HEK293T (cell line): ENCODE data around the gene PAM16.
A peak's percentile ranks its signal among the peaks of the same experiment; 100 is the strongest.
"Not testable (repeated sequence)": the region's sequence is repeated elsewhere in the genome, so short reads cannot be mapped to it uniquely, and the experiment has no call there.

Experiments
- CTCF ChIA-PET: fragments of 350-600 bp; formaldehyde crosslinking; extraction: SDS; loops from one replicate; lab custom pipeline; 2021; ENCODE audit warnings: antibody characterized with exemption, inconsistent platforms; lab: Yijun Ruan, JAX
- POLR2A ChIA-PET: fragments of 350-600 bp; formaldehyde crosslinking; extraction: SDS; loops from one replicate; lab custom pipeline; 2020; ENCODE audit warnings: antibody characterized with exemption, inconsistent platforms; lab: Yijun Ruan, JAX
- DNase-seq: peaks from one replicate; pipeline ENCODE4 v3.0.0; 2012; ENCODE audit warnings: mixed read lengths; ENCODE audit errors: extremely low spot score
- ARNT ChIP-seq: fragments of 450-650 bp; IDR thresholded peaks from 2 replicates; pipeline ENCODE4 v1.6.1; 2017; ENCODE audit warnings: mild to moderate bottlenecking
- BHLHE40 ChIP-seq: fragments of 450-650 bp; IDR thresholded peaks from 2 replicates; pipeline ENCODE4 v1.6.1; 2016; ENCODE audit warnings: mild to moderate bottlenecking, moderate library complexity, borderline replicate concordance
- CTBP1 ChIP-seq: fragments of 450-650 bp; IDR thresholded peaks from 2 replicates; pipeline ENCODE4 v1.6.1; 2016; ENCODE audit warnings: borderline replicate concordance
- ELF4 ChIP-seq: fragments of 450-650 bp; IDR thresholded peaks from 2 replicates; pipeline ENCODE4 v1.6.1; 2017; ENCODE audit warnings: antibody characterized with exemption
- FOXA1 ChIP-seq: fragments of 450-650 bp; IDR thresholded peaks from 2 replicates; pipeline ENCODE4 v1.6.1; 2016; ENCODE audit warnings: mild to moderate bottlenecking
- FOXK2 ChIP-seq: fragments of 450-650 bp; IDR thresholded peaks from 2 replicates; pipeline ENCODE4 v1.6.1; 2016; ENCODE audit warnings: mild to moderate bottlenecking
- FOXM1 ChIP-seq: fragments of 450-650 bp; IDR thresholded peaks from 2 replicates; pipeline ENCODE4 v1.6.1; 2017; ENCODE audit warnings: mild to moderate bottlenecking, borderline replicate concordance
- HDGF ChIP-seq: fragments of 450-650 bp; IDR thresholded peaks from 2 replicates; pipeline ENCODE4 v1.6.1; 2017; ENCODE audit warnings: antibody characterized with exemption, borderline replicate concordance
- L3MBTL2 ChIP-seq: fragments of 450-650 bp; conservative IDR thresholded peaks from 2 replicates; pipeline ENCODE4 v1.6.1; 2016; ENCODE audit warnings: mild to moderate bottlenecking
- LEF1 ChIP-seq: fragments of 450-650 bp; IDR thresholded peaks from 2 replicates; pipeline ENCODE4 v1.6.1; 2017; ENCODE audit warnings: mild to moderate bottlenecking, borderline replicate concordance
- NFRKB ChIP-seq: fragments of 450-650 bp; IDR thresholded peaks from 2 replicates; pipeline ENCODE4 v1.6.1; 2016; ENCODE audit warnings: mild to moderate bottlenecking, moderate library complexity
- PKNOX1 ChIP-seq: fragments of 450-650 bp; IDR thresholded peaks from 2 replicates; pipeline ENCODE4 v1.6.1; 2016
- SP1 ChIP-seq: fragments of 450-650 bp; IDR thresholded peaks from 2 replicates; pipeline ENCODE4 v1.6.1; 2017
- SUZ12 ChIP-seq: fragments of 450-650 bp; IDR thresholded peaks from 2 replicates; pipeline ENCODE4 v1.6.1; 2016; ENCODE audit warnings: mild to moderate bottlenecking
- TARDBP ChIP-seq: fragments of 450-650 bp; IDR thresholded peaks from 2 replicates; pipeline ENCODE4 v1.6.1; 2016
- ZNF384 ChIP-seq: fragments of 450-650 bp; IDR thresholded peaks from 2 replicates; pipeline ENCODE4 v1.6.1; 2016

The PAM16 gene

DNA sequence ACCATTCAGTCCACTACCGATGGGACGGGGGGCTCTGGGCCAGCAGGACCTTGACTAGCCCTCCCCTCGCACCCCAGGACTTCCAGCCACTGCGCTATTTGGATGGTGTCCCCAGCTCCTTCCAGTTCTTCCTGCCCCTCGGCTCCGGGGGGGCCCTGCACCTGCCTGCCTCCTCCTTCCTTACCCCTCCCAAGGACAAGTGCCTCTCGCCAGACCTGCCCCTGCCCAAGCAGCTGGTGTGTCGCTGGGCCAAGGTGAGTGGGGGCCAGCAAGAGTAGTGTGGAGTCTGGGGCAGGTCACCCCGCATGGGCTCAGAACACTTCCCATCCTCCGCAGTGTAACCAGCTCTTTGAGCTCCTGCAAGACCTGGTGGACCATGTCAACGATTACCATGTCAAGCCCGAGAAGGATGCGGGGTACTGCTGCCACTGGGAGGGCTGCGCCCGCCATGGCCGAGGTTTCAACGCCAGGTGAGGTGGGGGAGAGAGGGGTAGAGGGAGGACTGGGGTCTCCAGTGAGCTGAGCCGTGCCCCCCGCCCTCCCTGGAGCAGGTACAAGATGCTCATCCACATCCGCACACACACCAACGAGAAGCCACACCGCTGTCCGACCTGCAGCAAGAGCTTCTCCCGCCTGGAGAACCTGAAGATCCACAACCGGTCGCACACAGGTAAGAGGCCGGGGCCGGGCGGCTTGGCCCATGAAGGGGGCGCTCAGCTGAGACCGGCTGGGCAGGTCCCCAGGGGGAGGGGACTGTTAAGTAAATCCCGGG, 16.2 kb downstream of the PAM16 start:
- no peak for DNase-seq
- ChIA-PET POLR2A (no interaction called here), CTCF (interaction anchor here (1.2 to 2.0 kb wide), 2 partner anchors 68 to 81 kb away, joined by 4 read pairs; no protein-coding TSS in a partner anchor)
- TF ChIP-seq ARNT (no peak), TARDBP (no peak), LEF1 (no peak), NFRKB (no peak), CTBP1 (no peak)

- DNase-seq, CTCF ChIA-PET, POLR2A ChIA-PET: not testable (repeated sequence)
Observed at GRCh38 chr16:4333714-4334113, 17.4 kb downstream of the PAM16 start.

DNA sequence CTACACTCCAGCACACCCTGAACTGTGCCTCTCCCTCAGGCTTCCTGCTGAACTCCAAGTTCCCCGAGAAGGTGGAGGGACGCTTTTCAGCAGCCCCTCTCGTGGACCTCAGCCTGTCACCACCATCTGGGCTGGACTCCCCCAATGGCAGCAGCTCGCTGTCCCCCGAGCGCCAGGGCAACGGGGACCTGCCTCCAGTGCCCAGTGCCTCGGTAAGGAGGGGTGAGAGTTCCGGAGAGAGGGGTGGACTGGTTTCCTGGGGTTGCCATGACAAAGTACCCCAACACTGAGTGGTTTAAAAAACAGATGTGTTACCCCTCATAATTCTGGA, 17.8 kb downstream of the PAM16 start:
- no peak for TF ChIP-seq TARDBP
- TF ChIP-seq ELF4: no peak
- ChIA-PET CTCF (no interaction called here), POLR2A (no interaction called here)
- DNase-seq: no peak

GRCh38 chr16:4332623-4333307, 18.4 kb downstream of the PAM16 start:
- TF ChIP-seq TARDBP: no peak
- TF ChIP-seq PKNOX1: no peak
- no peak for TF ChIP-seq NFRKB
- no peak for TF ChIP-seq ELF4
- TF ChIP-seq CTBP1: no peak
- TF ChIP-seq FOXM1: no peak
- no peak for TF ChIP-seq ZNF384
- no peak for TF ChIP-seq SP1
- no peak for TF ChIP-seq BHLHE40
- no peak for TF ChIP-seq L3MBTL2
- TF ChIP-seq FOXA1: no peak
- TF ChIP-seq FOXK2: no peak
- no peak for TF ChIP-seq LEF1
- no peak for TF ChIP-seq SUZ12
- DNase-seq: no peak
- ChIA-PET POLR2A (no interaction called here), CTCF (interaction anchor here (1.5 to 2.2 kb wide), 2 partner anchors 21 to 70 kb away, joined by 4 to 9 read pairs; no protein-coding TSS in a partner anchor)

- TF ChIP-seq TARDBP: no peak
- TF ChIP-seq FOXA1: no peak
- no peak for TF ChIP-seq CTBP1
- TF ChIP-seq LEF1: no peak
- no peak for TF ChIP-seq ELF4
- no peak for TF ChIP-seq ARNT
- no peak for TF ChIP-seq BHLHE40
- no peak for TF ChIP-seq NFRKB
- TF ChIP-seq ZNF384: no peak
- TF ChIP-seq SUZ12: no peak
- TF ChIP-seq HDGF: no peak
- TF ChIP-seq PKNOX1: no peak
- TF ChIP-seq SP1: no peak
- no peak for TF ChIP-seq FOXK2
- no peak for TF ChIP-seq FOXM1
- no peak for TF ChIP-seq L3MBTL2
- ChIA-PET POLR2A (interaction anchor here (1.1 kb wide), 1 partner anchor 148 kb away, joined by 3 read pairs; no protein-coding TSS in a partner anchor), CTCF (interaction anchor here (1.0 to 2.2 kb wide), 5 partner anchors 20 to 71 kb away, joined by 3 to 9 read pairs (median 4); no protein-coding TSS in a partner anchor)
- no peak for DNase-seq
Observed at GRCh38 chr16:4332083-4332482, 19.0 kb downstream of the PAM16 start.

DNA sequence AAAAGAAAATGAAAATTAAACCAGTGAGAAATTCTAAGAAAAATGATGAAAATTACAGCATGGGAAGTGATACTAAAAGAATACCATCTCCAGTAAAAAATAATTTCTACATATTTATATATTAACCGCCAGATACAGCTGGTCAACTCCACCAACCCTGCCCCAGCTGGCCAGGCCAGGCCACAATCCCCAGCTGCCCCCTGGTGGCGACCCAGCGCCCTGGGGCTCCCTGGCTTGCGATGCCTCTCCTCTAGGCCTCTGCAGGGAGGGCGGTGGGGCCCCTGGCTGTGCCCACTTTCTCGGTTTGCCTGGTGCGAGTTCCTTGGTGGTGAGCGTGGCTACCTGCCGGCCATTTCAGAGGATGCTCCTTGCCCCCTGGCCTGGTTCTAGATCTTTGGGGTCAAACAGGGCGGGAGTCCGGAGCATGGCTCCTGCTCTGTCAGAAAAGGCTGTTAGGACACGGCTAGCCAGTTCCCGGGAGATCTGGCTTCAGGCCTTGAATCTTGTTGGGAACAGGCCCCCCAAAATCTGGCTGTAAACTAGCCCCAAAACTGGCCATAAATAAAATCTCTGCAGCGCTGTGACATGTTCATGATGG, 20.7 kb downstream of the PAM16 start:
- TF ChIP-seq PKNOX1: no peak
- no peak for TF ChIP-seq ZNF384
- TF ChIP-seq FOXA1: no peak
- no peak for TF ChIP-seq LEF1
- no peak for TF ChIP-seq FOXK2
- no peak for TF ChIP-seq TARDBP
- TF ChIP-seq FOXM1: no peak
- TF ChIP-seq L3MBTL2: no peak
- no peak for TF ChIP-seq HDGF
- TF ChIP-seq NFRKB: no peak
- TF ChIP-seq CTBP1: no peak
- TF ChIP-seq SP1: no peak
- no peak for TF ChIP-seq SUZ12
- TF ChIP-seq BHLHE40: no peak
- TF ChIP-seq ARNT: no peak
- no peak for TF ChIP-seq ELF4
- ChIA-PET CTCF (interaction anchor here (0.7 to 1.6 kb wide), 4 partner anchors 42 to 130 kb away, joined by 4 to 7 read pairs (median 5); no protein-coding TSS in a partner anchor), POLR2A (interaction anchor here (1.3 kb wide), 1 partner anchor 15 kb away, joined by 4 read pairs; the partner anchor contains the start of gene GLIS2)
- peak; percentile 82 for DNase-seq
